GM12878 (cell line): ENCODE results near the gene BIRC6.

Experiments
- BHLHE40 ChIP-seq, 2 experiments: fragments of 450-650 bp in 1 of 2; IDR thresholded peaks; 2 replicates each; pipeline ENCODE4 v1.6.1; 2011 to 2017; ENCODE audit warnings: low read depth in 2 of 2, borderline replicate concordance in 1 of 2, improper control_type of control experiment in 1 of 2, low read length in 1 of 2, mild to moderate bottlenecking in 1 of 2
- CREM ChIP-seq: IDR thresholded peaks from 2 replicates; pipeline ENCODE4 v1.6.1; 2014; ENCODE audit warnings: antibody characterized with exemption, low read depth
- EP300 ChIP-seq, 2 experiments: fragments of 150-350 bp in 1 of 2; IDR thresholded peaks; 2 replicates each; pipeline ENCODE4 v1.6.1; 2011 to 2012; ENCODE audit warnings: low read depth in 2 of 2, low read length in 2 of 2, borderline replicate concordance in 1 of 2, improper control_type of control experiment in 1 of 2, inconsistent platforms in 1 of 2; ENCODE audit not compliant: control insufficient read depth in 1 of 2
- KAT2A ChIP-seq: conservative IDR thresholded peaks from 2 replicates; pipeline ENCODE4 v1.6.1; 2011; ENCODE audit warnings: low read depth, low read length; ENCODE audit not compliant: control insufficient read depth
- MYC ChIP-seq: IDR thresholded peaks from 2 replicates; pipeline ENCODE4 v1.6.1; 2011; ENCODE audit warnings: mild to moderate bottlenecking, low read length, moderate library complexity, inconsistent platforms; ENCODE audit not compliant: insufficient read depth, insufficient replicate concordance, insufficient read length, severe bottlenecking
- NR2C2 ChIP-seq: IDR thresholded peaks from 2 replicates; pipeline ENCODE4 v1.6.1; 2011; ENCODE audit warnings: borderline replicate concordance, low read depth; ENCODE audit not compliant: control insufficient read depth, insufficient read length
- RCOR1 ChIP-seq: conservative IDR thresholded peaks from 2 replicates; pipeline ENCODE4 v1.6.1; 2012; ENCODE audit warnings: low read depth, low read length, improper control_type of control experiment
- SIN3A ChIP-seq: IDR thresholded peaks from 2 replicates; pipeline ENCODE4 v1.6.1; 2012; ENCODE audit warnings: low read depth, low read length, improper control_type of control experiment
- SPI1 ChIP-seq: IDR thresholded peaks from 2 replicates; pipeline ENCODE4 v1.6.1; 2011; ENCODE audit warnings: low read depth, mild to moderate bottlenecking, low read length, moderate library complexity, borderline replicate concordance; ENCODE audit not compliant: insufficient read depth
- TCF7 ChIP-seq: IDR thresholded peaks from 2 replicates; pipeline ENCODE4 v1.6.1; 2014; ENCODE audit warnings: antibody characterized with exemption, borderline replicate concordance
- TF ChIP-seq, protein P1 (sequence below), 3 experiments: IDR thresholded peaks in 2 of 3; conservative IDR thresholded peaks in 1 of 3; 2 replicates each; pipeline ENCODE4 v1.5.1; 2011; ENCODE audit warnings: low read depth in 3 of 3, low read length in 3 of 3, mild to moderate bottlenecking in 3 of 3, control low read depth in 2 of 3, moderate library complexity in 2 of 3, inconsistent platforms in 1 of 3, mixed read lengths in 1 of 3; ENCODE audit not compliant: control insufficient read depth in 2 of 3, insufficient read depth in 1 of 3; ENCODE audit errors: extremely low read depth in 1 of 3
- TF ChIP-seq, protein P2 (sequence below): fragments of 450-650 bp; IDR thresholded peaks from 2 replicates; pipeline ENCODE4 v1.6.1; 2017; ENCODE audit warnings: mild to moderate bottlenecking, moderate library complexity

DNA sequence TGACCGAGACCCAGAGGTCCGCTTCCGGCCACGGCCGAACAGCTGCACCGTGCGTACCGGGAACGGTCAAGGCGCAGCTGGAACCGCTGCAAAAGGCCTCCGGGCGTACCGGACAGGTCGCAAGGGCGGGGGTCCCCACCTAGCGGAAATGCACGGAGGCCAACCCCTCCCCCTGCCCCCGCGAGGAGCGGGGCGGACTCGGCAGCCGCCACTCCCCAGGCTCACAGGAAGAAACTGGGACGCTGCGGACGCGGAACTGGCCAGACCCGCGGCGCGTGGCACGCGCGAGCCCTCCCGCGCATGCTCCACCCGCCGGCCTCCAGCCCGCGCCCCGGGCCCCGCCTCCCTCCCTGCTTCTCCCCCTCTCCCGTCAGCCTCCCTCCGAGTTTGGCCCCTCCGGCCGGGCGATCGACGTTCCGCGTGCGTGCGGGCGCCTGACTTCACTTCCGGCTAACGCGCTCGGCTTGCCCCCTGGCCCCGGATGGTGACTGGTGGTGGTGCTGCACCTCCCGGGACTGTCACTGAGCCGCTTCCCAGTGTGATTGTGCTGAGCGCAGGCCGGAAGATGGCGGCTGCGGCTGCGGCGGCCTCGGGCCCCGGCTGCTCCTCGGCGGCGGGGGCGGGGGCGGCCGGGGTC, at the start of gene BIRC6:
- TF ChIP-seq BHLHE40 (IDR thresholded peaks at IDR 0.05; ENCODE audit: borderline replicate concordance in 1 of 2, low read depth in 2 of 2, low read length in 1 of 2) (peak; percentile 90 to 96), MYC (peak; percentile 87), TCF7 (no peak), CREM (peak; percentile 81; the same call in 1 of the 2 replicates), KAT2A (no peak), SPI1 (no peak), SIN3A (0 out of 2 replicates have a peak, but pooled peaks have one; percentile 18), RCOR1 (0 out of 2 replicates have a peak, but pooled peaks have one; percentile 40), NR2C2 (no peak), EP300 (IDR thresholded peaks at IDR 0.05; ENCODE audit: borderline replicate concordance in 1 of 2, control insufficient read depth in 1 of 2, low read depth in 2 of 2, low read length in 2 of 2) (no peak; a peak in 1 of 4 replicates)
- TF ChIP-seq, protein P1, sequence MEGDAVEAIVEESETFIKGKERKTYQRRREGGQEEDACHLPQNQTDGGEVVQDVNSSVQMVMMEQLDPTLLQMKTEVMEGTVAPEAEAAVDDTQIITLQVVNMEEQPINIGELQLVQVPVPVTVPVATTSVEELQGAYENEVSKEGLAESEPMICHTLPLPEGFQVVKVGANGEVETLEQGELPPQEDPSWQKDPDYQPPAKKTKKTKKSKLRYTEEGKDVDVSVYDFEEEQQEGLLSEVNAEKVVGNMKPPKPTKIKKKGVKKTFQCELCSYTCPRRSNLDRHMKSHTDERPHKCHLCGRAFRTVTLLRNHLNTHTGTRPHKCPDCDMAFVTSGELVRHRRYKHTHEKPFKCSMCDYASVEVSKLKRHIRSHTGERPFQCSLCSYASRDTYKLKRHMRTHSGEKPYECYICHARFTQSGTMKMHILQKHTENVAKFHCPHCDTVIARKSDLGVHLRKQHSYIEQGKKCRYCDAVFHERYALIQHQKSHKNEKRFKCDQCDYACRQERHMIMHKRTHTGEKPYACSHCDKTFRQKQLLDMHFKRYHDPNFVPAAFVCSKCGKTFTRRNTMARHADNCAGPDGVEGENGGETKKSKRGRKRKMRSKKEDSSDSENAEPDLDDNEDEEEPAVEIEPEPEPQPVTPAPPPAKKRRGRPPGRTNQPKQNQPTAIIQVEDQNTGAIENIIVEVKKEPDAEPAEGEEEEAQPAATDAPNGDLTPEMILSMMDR (IDR thresholded peaks at IDR 0.05 in 2 of 3, conservative IDR thresholded peaks at IDR 0.05 in 1 of 3; ENCODE audit: control insufficient read depth in 2 of 3, extremely low read depth in 1 of 3, insufficient read depth in 1 of 3, low read depth in 3 of 3, low read length in 3 of 3) = no peak
- TF ChIP-seq, protein P2, sequence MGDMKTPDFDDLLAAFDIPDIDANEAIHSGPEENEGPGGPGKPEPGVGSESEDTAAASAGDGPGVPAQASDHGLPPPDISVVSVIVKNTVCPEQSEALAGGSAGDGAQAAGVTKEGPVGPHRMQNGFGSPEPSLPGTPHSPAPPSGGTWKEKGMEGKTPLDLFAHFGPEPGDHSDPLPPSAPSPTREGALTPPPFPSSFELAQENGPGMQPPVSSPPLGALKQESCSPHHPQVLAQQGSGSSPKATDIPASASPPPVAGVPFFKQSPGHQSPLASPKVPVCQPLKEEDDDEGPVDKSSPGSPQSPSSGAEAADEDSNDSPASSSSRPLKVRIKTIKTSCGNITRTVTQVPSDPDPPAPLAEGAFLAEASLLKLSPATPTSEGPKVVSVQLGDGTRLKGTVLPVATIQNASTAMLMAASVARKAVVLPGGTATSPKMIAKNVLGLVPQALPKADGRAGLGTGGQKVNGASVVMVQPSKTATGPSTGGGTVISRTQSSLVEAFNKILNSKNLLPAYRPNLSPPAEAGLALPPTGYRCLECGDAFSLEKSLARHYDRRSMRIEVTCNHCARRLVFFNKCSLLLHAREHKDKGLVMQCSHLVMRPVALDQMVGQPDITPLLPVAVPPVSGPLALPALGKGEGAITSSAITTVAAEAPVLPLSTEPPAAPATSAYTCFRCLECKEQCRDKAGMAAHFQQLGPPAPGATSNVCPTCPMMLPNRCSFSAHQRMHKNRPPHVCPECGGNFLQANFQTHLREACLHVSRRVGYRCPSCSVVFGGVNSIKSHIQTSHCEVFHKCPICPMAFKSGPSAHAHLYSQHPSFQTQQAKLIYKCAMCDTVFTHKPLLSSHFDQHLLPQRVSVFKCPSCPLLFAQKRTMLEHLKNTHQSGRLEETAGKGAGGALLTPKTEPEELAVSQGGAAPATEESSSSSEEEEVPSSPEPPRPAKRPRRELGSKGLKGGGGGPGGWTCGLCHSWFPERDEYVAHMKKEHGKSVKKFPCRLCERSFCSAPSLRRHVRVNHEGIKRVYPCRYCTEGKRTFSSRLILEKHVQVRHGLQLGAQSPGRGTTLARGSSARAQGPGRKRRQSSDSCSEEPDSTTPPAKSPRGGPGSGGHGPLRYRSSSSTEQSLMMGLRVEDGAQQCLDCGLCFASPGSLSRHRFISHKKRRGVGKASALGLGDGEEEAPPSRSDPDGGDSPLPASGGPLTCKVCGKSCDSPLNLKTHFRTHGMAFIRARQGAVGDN = peak; percentile 91
